Dedifferentiated amniotic fluid mesenchymal stem cell (primary cell): Measurements from ENCODE around the gene PREB.

ENCODE experiments used
- DNase-seq: peaks from one replicate; pipeline ENCODE4 v3.0.0-alpha.2; 2016; ENCODE audit errors: extremely low spot score

The PREB gene

DNA sequence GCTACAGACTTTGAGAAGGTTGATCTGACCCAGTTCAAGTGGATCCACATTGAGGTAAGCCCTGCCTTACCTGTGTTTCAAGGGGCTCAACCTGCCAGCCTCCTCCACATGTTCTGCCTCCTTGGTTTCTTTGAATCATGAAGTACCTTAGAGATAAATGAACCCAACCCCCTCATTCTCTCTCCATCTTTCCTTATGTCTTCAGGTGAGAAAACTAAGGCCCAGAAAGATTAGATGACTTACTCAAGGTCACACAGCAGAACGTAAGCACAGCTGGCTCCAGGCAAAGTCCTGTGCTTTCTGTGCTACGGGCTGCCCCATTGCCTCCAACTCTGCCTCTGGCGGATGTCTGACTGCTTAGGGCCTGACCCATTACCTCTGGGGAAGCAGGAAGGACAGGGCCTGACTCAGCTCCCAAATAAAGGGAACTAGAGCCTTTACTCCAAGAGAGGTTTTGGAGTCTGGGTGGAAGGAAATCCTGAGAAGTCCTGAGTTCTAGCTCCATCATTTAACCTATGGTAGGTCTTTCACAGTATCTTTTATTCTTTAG lies 37.6 kb downstream of the PREB start:
- DNase-seq: no peak

GRCh38 chr2:27095745-27096651 lies 38.4 kb downstream of the PREB start:
- DNase-seq: peak; percentile 34

- DNase-seq: no peak
Observed at GRCh38 chr2:27095427-27095744, 39.0 kb downstream of the PREB start.

DNA sequence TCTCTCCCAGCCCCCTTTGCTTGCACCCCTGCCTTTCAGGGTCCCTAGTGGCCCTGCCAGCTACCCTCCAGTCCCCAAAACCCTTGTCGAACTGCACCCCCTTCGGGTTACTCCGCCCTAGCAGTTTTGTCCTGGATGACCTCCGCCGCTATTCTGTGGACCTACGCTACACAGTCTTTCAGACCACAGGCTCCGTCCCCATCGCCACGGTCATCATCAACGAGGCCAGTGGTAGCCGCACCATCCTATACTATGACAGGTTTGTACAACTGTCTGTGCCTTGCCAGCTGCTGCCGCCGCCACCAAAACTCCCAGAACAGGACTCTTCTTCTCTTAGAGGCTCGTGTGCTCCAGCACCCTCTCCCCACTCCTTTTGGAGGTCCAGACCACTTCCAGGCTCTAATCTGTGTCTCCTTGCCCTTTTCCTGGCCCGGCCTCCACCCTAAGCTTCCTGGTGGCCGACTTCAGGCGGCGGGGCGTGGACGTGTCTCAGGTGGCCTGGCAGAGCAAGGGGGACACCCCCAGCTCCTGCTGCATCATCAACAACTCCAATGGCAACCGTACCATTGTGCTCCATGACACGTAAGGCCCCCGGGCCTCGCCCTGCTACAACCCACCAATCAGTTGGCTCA lies 40.0 kb downstream of the PREB start:
- DNase-seq: no peak

DNA sequence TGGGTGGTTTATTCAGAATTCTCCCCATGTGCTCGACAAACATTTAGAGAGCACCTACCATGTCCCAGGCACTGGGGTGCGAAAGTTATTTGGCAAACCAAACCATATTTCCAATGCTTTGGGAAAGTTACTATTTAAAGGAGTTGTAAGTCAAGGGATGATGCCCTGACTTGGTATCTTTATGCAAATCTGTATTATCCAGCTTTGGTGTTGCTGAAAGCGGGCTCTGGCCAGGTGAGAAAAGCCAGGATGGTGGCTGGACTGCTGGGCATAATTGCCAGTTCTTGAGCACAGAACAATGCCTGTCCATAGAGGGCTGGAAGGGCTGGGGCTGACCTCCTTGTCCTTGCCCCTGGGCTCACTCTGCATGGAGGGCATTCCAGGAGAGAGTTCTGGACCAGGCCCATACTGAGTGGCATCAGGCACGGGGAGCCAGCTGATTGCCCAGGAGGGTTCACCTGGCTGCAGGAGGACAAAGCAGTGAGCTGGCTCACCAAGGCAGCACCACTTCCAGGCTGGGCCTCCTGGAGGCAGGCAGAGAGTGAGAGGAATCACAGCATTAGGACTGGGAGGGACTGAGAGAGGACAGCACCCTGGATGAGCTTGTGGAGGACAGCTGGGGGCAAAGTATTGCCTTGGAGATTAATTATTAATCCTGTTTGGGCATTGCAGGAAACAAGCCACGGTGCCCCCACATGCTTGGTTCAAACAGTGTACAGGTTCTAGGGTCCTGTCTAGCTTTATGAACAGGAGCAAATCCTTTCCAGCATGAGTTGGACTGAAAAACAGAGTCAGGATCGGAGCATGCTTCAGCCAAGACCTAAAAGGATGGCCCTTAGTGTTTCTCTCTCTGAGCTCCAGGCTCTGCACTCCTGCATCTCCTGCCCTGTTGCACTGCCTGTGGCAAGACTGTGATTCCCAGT lies 40.7 kb downstream of the PREB start:
- DNase-seq: no peak

DNA sequence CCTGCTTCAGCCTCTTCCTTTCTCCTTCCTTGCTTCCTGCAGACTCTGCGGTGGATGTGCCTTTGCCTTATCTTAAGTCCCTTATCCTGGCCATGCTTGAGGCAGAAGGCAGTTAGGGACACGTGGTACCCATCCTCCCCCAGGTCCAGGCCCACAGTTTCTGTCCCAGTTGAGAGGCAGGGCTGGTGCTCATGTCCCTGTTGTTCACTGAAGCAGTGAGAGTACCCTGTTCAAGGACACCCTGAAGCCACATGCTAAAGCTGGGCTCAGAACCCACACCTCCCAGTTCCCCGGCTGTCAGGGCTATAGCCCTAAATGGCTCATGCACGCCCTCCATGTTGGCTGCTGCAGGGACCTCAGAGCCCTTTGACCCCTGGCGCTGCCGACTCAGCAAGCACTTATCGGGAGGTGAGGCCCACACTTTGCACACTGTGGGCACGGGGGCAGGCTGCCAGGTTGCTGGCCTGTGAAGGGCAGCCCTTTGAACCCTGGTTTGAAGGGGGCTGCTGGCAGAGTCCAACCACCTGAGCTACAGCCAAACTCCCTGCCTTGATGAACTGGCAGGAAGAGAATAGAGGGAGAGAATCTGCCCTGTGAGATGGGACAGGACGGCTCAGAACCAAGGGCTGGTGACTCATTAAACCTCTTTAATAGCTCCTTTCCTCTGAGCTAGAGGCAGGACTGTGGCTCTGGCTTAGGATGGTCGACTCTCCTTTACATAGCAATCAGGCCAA lies 41.6 kb downstream of the PREB start:
- no peak for DNase-seq

GRCh38 chr2:27091746-27092695 lies 42.4 kb downstream of the PREB start:
- DNase-seq: no peak

DNA sequence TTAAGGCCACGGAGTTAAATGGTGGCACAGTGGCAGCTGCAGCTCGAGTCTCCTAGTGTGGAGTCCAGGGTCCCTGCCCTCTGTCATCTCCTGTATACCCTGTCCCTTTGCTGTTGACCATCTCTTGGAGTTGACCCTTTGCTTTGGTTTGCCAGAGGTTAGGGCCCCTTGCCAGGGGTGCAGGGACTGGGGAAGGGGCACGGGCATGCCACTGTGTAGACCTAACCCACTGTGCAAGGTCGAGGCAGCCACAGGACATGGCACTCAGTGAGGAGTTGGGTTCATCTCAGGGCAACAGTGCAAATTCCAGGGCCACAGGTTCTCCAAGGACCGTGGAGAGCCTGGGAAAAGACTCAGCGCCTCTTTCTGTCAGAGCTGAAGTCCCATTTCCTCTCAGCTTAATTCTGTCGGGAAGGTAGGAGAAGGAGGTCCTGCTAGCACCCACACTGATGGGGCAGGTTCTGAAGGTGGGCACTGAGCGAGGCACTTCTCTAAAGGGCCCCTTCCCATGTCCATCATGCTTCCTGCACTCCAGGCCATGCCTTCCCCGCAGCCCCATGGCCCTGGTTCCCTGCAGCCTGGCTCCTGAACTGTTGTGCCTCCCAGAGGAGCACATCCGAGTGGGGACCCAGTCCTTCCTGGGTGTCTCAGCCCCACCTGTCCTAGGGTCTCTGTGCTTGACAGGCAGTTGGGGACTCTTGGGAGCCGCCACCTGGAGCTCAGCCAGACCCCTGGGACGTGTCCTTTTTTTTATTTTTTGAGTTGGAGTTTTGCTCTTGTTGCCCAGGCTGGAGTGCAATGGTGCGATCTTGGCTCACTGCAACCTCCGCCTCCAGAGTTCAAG lies 45.1 kb downstream of the PREB start:
- DNase-seq: no peak

DNA sequence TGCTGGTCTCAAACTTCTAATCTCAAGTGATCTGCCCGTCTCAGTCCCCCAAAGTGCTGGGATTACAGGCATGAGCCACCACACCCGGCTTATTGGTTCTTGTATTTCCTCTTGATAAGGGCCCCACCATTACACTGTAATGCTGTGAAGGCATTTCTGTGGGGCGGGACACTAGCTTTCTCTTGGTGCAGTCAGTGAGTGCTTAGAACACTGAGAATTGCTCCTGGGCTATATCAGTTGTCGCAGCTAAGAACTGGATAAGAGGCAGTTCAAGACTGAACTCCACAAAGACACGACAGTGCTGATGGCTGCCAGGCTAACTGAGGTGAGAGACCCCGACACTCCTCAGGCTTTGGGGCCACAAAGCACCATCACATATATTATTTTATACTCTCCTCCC lies 45.8 kb downstream of the PREB start:
- DNase-seq: no peak

DNA sequence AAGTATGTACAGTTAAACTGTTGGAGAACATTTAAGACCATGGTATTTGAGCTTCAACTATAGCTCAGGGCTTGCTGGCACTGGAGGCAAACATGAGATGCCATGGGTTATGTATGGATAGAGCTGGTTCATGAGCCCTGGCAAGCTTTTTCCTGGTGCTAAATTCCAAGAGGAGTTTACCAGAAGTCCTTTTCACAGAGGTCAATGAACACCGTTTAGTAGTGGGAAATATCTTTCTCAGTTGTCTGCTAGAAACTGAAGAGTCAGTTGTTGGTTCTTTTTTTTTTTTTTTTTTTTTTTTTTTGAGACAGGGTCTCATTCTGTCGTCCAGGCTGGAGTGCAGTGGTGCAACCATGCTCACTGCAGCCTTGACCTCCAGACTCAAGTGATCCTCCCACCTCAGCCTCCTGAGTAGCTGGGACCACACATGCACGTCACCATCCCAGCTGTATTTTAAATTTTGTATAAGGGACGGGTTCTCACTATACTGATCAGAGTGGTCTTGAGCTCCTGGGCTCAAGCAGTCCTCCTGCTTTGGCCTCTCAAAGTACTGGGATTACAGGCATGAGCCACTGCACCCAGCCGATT lies 46.5 kb downstream of the PREB start:
- no peak for DNase-seq

GRCh38 chr2:27086724-27087593 lies 47.5 kb downstream of the PREB start, which contains the start of gene KHK:
Gene KHK (plus strand): TSS chr2:27086772. CDS start chr2:27087260, 488 bp downstream.
- no peak for DNase-seq

- DNase-seq: peak; percentile 78
Observed at GRCh38 chr2:27086090-27086723, 48.2 kb downstream of the PREB start.

DNA sequence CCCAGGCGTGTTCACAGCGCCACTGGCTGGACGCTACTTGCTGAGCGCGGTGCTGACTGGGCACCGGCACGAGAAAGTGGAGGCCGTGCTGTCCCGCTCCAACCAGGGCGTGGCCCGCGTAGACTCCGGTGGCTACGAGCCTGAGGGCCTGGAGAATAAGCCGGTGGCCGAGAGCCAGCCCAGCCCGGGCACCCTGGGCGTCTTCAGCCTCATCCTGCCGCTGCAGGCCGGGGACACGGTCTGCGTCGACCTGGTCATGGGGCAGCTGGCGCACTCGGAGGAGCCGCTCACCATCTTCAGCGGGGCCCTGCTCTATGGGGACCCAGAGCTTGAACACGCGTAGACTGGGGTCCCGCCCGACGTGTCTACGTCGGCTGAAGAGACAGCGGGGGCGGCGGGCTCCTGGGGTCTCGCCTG lies 48.8 kb downstream of the PREB start:
- DNase-seq: no peak

GRCh38 chr2:27085062-27085672 lies 49.3 kb downstream of the PREB start:
- DNase-seq: no peak

- DNase-seq: no peak
Observed at GRCh38 chr2:27084297-27085061, 50.0 kb downstream of the PREB start.
